PFSK-1 (cell line): ENCODE measurements around the gene SPECC1.

Source experiments
- FOXP2 ChIP-seq: optimal IDR thresholded peaks from 2 replicates; pipeline ENCODE3; 2011; ENCODE audit warnings: borderline replicate concordance, control low read depth, inconsistent platforms; ENCODE audit not compliant: insufficient read depth; ENCODE audit errors: extremely low read length, extremely low read depth
- POLR2AphosphoS5 ChIP-seq: IDR thresholded peaks from 2 replicates; pipeline ENCODE4 v1.6.1; 2012; ENCODE audit warnings: low read depth, mild to moderate bottlenecking, control low read depth, low read length, moderate library complexity
- SIN3A ChIP-seq: IDR thresholded peaks from 2 replicates; pipeline ENCODE4 v1.6.1; 2012; ENCODE audit warnings: mild to moderate bottlenecking, low read length, moderate library complexity, borderline replicate concordance; ENCODE audit not compliant: insufficient read depth
- TAF1 ChIP-seq: IDR thresholded peaks from 2 replicates; pipeline ENCODE4 v1.6.1; 2012; ENCODE audit warnings: low read length, control low read depth, borderline replicate concordance; ENCODE audit not compliant: insufficient read depth
- TF ChIP-seq, protein P1 (sequence below), 2 experiments: IDR thresholded peaks; 2 replicates each; pipeline versions ENCODE4 v1.6.1 to v1.8.0; 2011 to 2012; ENCODE audit warnings: low read depth in 2 of 2, low read length in 2 of 2, control low read depth in 1 of 2, inconsistent platforms in 1 of 2, mild to moderate bottlenecking in 1 of 2, moderate library complexity in 1 of 2; ENCODE audit not compliant: insufficient read depth in 1 of 2

The SPECC1 gene

DNA sequence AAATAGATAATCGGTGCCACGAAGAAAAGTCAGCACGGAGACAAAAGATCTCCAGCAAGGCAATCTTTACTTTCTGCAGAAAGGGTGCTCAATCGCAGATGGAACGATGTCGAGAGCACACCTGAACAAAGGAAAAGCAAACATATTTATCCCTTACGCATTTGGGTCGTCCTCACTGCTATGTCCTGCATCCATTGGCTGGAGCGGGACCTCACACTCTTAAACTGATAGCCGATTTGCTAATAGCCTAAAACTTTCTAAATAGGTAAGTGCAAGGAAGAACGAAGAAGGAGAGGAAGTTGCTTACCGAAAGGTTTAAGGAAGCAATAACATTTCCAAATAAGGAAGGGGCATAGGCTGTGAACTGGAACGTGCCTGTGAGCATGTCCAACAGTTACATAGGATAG, 30.4 kb upstream of the SPECC1 start:
- no peak for TF ChIP-seq POLR2AphosphoS5

GRCh38 chr17:19979917-19980770, 29.0 kb upstream of the SPECC1 start:
- no peak for TF ChIP-seq POLR2AphosphoS5
- no peak for TF ChIP-seq TAF1
- no peak for TF ChIP-seq FOXP2
- no peak for TF ChIP-seq SIN3A
- TF ChIP-seq, protein P1, sequence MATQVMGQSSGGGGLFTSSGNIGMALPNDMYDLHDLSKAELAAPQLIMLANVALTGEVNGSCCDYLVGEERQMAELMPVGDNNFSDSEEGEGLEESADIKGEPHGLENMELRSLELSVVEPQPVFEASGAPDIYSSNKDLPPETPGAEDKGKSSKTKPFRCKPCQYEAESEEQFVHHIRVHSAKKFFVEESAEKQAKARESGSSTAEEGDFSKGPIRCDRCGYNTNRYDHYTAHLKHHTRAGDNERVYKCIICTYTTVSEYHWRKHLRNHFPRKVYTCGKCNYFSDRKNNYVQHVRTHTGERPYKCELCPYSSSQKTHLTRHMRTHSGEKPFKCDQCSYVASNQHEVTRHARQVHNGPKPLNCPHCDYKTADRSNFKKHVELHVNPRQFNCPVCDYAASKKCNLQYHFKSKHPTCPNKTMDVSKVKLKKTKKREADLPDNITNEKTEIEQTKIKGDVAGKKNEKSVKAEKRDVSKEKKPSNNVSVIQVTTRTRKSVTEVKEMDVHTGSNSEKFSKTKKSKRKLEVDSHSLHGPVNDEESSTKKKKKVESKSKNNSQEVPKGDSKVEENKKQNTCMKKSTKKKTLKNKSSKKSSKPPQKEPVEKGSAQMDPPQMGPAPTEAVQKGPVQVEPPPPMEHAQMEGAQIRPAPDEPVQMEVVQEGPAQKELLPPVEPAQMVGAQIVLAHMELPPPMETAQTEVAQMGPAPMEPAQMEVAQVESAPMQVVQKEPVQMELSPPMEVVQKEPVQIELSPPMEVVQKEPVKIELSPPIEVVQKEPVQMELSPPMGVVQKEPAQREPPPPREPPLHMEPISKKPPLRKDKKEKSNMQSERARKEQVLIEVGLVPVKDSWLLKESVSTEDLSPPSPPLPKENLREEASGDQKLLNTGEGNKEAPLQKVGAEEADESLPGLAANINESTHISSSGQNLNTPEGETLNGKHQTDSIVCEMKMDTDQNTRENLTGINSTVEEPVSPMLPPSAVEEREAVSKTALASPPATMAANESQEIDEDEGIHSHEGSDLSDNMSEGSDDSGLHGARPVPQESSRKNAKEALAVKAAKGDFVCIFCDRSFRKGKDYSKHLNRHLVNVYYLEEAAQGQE (IDR thresholded peaks at IDR 0.05; ENCODE audit: insufficient read depth in 1 of 2, low read depth in 2 of 2, low read length in 2 of 2), result no peak

DNA sequence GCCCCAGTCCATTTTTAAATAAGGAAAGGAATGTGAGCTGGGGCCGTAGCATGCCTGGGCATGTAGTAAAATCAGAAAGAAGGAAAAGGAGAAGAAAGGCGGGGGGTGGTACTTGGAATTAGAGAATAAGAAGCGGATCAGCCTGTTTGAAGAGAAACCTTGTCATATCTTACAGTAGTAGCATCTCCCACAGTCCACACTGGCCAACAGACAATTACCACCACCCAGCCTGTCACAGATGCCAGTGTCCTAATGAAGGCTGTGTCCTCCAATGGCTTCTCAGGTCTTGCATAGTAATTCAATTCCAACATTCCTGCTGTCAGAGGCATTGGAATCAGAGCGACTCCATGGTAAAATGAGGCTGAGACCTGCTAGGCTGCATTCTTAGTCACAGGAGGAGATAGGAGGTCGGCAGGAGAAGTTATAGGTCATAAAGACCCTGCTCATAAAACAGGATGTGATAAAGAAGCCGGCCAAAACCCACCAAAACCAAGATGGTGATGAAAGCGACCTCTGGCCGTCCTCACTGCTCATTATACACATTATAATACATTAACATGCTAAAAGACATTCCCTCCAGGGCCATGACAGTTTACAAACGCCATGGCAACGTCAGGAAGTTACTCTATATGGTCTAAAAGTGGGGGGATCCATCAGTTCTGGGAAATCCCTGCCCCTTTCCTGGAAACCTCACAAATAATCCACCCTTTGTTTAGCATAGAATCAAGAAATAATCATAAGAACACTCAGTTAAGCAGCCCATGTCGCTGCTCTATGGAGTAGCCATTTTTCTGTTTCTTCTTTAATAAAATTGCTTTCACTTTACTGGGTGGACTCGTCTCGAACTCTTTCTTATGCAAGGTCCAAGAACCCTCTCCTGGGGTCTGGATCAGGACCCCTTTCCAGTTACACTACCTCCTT, 22.0 kb upstream of the SPECC1 start:
- TF ChIP-seq FOXP2 (no peak), POLR2AphosphoS5 (no peak), SIN3A (no peak), TAF1 (no peak)
- TF ChIP-seq, protein P1 (IDR thresholded peaks at IDR 0.05; ENCODE audit: insufficient read depth in 1 of 2, low read depth in 2 of 2, low read length in 2 of 2), result no peak

- TF ChIP-seq POLR2AphosphoS5 (no peak), FOXP2 (no peak), SIN3A (no peak), TAF1 (no peak)
- TF ChIP-seq, protein P1 (IDR thresholded peaks at IDR 0.05; ENCODE audit: insufficient read depth in 1 of 2, low read depth in 2 of 2, low read length in 2 of 2), result no peak
These were observed 21.3 kb upstream of the SPECC1 start for GRCh38 chr17:19987897-19988296.

- no peak for TF ChIP-seq FOXP2
- no peak for TF ChIP-seq POLR2AphosphoS5
- TF ChIP-seq TAF1, result no peak
- TF ChIP-seq SIN3A, result no peak
- TF ChIP-seq, protein P1 (IDR thresholded peaks at IDR 0.05; ENCODE audit: insufficient read depth in 1 of 2, low read depth in 2 of 2, low read length in 2 of 2), result no peak
These were observed 17.8 kb upstream of the SPECC1 start for GRCh38 chr17:19991252-19991885.
